Liver (tissue), 9 donors: Measurements from ENCODE around the gene OTOGL. TPM values are rescaled to one million over a fixed set of nuclear protein-coding genes. Genes with fewer than 3 reads are reported as not detected.
A peak's percentile ranks its signal among the peaks of the same experiment; 100 is the strongest.

Experiments used
- DNase-seq: peaks from one replicate; pipeline ENCODE4 v3.0.0-alpha.2; 2017; ENCODE audit warnings: low spot score
- H3K27ac ChIP-seq, 2 donors: one replicate each; pipeline ENCODE4 v1.7.0; 2013; ENCODE audit warnings: inconsistent platforms in 2 of 2, low read length in 2 of 2, control low read depth in 1 of 2, low read depth in 1 of 2, mild to moderate bottlenecking in 1 of 2
- H3K27me3 ChIP-seq, 4 donors: one replicate each; pipeline versions ENCODE4 v1.6.1 to v1.7.0; 2013; ENCODE audit warnings: low read length in 3 of 4, inconsistent platforms in 1 of 4, mild to moderate bottlenecking in 1 of 4, moderate library complexity in 1 of 4; ENCODE audit not compliant: control insufficient read depth in 4 of 4, insufficient read depth in 4 of 4
- H3K36me3 ChIP-seq, 4 donors: one replicate each; pipeline versions ENCODE4 v1.6.1 to v1.7.0; 2013; ENCODE audit warnings: low read length in 3 of 4, mild to moderate bottlenecking in 3 of 4, low read depth in 1 of 4, moderate library complexity in 1 of 4; ENCODE audit not compliant: control insufficient read depth in 4 of 4, insufficient read depth in 3 of 4
- H3K4me1 ChIP-seq, 4 donors: one replicate each; pipeline versions ENCODE4 v1.6.1 to v1.7.0; 2013; ENCODE audit warnings: low read length in 3 of 4, mild to moderate bottlenecking in 3 of 4, moderate library complexity in 1 of 4; ENCODE audit not compliant: control insufficient read depth in 4 of 4, insufficient read depth in 4 of 4
- H3K4me3 ChIP-seq, 3 donors: one replicate each; pipeline versions ENCODE4 v1.6.1 to v1.7.0; 2013; ENCODE audit warnings: low read length in 3 of 3, control low read depth in 1 of 3, low read depth in 1 of 3, mild to moderate bottlenecking in 1 of 3
- H3K9ac ChIP-seq, 2 donors: one replicate each; pipeline ENCODE4 v1.7.0; 2013; ENCODE audit warnings: low read length in 2 of 2, mild to moderate bottlenecking in 2 of 2, moderate library complexity in 2 of 2, control low read depth in 1 of 2, low read depth in 1 of 2
- H3K9me3 ChIP-seq, 4 donors: one replicate each; pipeline versions ENCODE4 v1.6.1 to v1.7.0; 2013; ENCODE audit warnings: low read length in 3 of 4; ENCODE audit not compliant: control insufficient read depth in 4 of 4
- ATF3 ChIP-seq: IDR thresholded peaks from 2 replicates; pipeline ENCODE4 v1.6.1; 2016; ENCODE audit warnings: antibody characterized with exemption
- CTCF ChIP-seq: fragments of 150-350 bp; IDR thresholded peaks from 2 replicates; pipeline ENCODE4 v1.5.1; 2017; ENCODE audit warnings: improper control_type of control experiment, low read depth, low read length; ENCODE audit not compliant: missing input control
- EGR1 ChIP-seq, 2 donors: IDR thresholded peaks; 2 replicates each; pipeline ENCODE4 v1.6.1; 2016 to 2018; ENCODE audit warnings: antibody characterized with exemption in 2 of 2, low read depth in 2 of 2
- FOXA2 ChIP-seq: IDR thresholded peaks from 2 replicates; pipeline ENCODE4 v1.6.1; 2016; ENCODE audit warnings: antibody characterized with exemption
- GABPA ChIP-seq, 2 donors: IDR thresholded peaks in 1 of 2; conservative IDR thresholded peaks in 1 of 2; 2 replicates each; pipeline ENCODE4 v1.6.1; 2016; ENCODE audit warnings: antibody characterized with exemption in 2 of 2, mild to moderate bottlenecking in 1 of 2, moderate library complexity in 1 of 2
- HNF4A ChIP-seq, 2 donors: conservative IDR thresholded peaks; 2 replicates each; pipeline ENCODE4 v1.6.1; 2016; ENCODE audit warnings: antibody characterized with exemption in 2 of 2, mild to moderate bottlenecking in 2 of 2
- HNF4G ChIP-seq: IDR thresholded peaks from 2 replicates; pipeline ENCODE4 v1.6.1; 2016; ENCODE audit warnings: antibody characterized with exemption
- JUND ChIP-seq, 2 donors: IDR thresholded peaks; 2 replicates each; pipeline ENCODE4 v1.6.1; 2016; ENCODE audit warnings: antibody characterized with exemption in 2 of 2
- NR2F2 ChIP-seq: IDR thresholded peaks from 2 replicates; pipeline ENCODE4 v1.6.1; 2016; ENCODE audit warnings: antibody characterized with exemption
- REST ChIP-seq: IDR thresholded peaks from 2 replicates; pipeline ENCODE4 v1.6.1; 2016; ENCODE audit warnings: antibody characterized with exemption, mild to moderate bottlenecking
- SP1 ChIP-seq: IDR thresholded peaks from 2 replicates; pipeline ENCODE4 v1.6.1; 2018; ENCODE audit warnings: antibody characterized with exemption, mild to moderate bottlenecking
- TAF1 ChIP-seq: conservative IDR thresholded peaks from 2 replicates; pipeline ENCODE4 v1.6.1; 2016; ENCODE audit warnings: antibody characterized with exemption, mild to moderate bottlenecking
- YY1 ChIP-seq: IDR thresholded peaks from 2 replicates; pipeline ENCODE4 v1.6.1; 2016; ENCODE audit warnings: antibody characterized with exemption, mild to moderate bottlenecking
- ZBTB33 ChIP-seq: IDR thresholded peaks from 2 replicates; pipeline ENCODE4 v1.6.1; 2016; ENCODE audit warnings: antibody characterized with exemption
- WGBS: extraction: QIAGEN DNeasy Blood & Tissue Kit; methylation state at CpG from one replicate; pipeline ENCODE4 v1.1.7; 2013; 5-methylcytosine and 5-hydroxymethylcytosine counted together
- polyA plus RNA-seq, 2 donors: library from polyadenylated mRNA; stranded (reverse) in 1 of 2; unstranded in 1 of 2; fragments of 200-250 nt in 1 of 2; fragments of >200 nt in 1 of 2; fragmentation: Nextera tagmentation in 1 of 2; extraction: Ambion mirVana in 1 of 2; gene quantifications; one replicate each; pipeline versions ENCODE4 v1.2.1 to v1.2.3, GENCODE V29; 2013 to 2015
- total RNA-seq, 2 donors: library from RNA; depleted of rRNA; stranded (reverse); fragments of >200 nt; gene quantifications; one replicate each; pipeline ENCODE4 v1.2.3, GENCODE V29; 2014
- donor health status: healthy.
- donor health status: healthy.
- donor health status: healthy.
- donor health status: healthy.
- donor health status: healthy.

The OTOGL gene
- total and polyA plus RNA-seq, 4 donors = 0.01 to 0.09 (median 0.08) TPM; not detected in 1

- no peak for TF ChIP-seq ZBTB33
- no peak for TF ChIP-seq JUND (IDR thresholded peaks at IDR 0.05)
Measured at GRCh38 chr12:80382254-80382653, 282.9 kb downstream of the OTOGL start (continued).

GRCh38 chr12:80400571-80400991 lies 301.2 kb downstream of the OTOGL start:
- Histone ChIP-seq H3K36me3 (no peaks in the 10 kb centered on the region), H3K27ac (no peak overlapping the region), H3K4me3 (peak overlapping the region in 1 of 3 donors; percentile 2), H3K9me3 (peaks cover 0 to 1% (median 0%) of the 10 kb centered on the region in 4 donors), H3K27me3 (peaks cover 0 to 2% (median 0%) of the 10 kb centered on the region in 4 donors), H3K9ac (no peak overlapping the region), H3K4me1 (no peaks in the 10 kb centered on the region)
- DNase-seq = no peak
- WGBS = 17% methylated on average over 20 of the region's 20 CpGs
- TF ChIP-seq HNF4A (conservative IDR thresholded peaks at IDR 0.05) (no peak), FOXA2 (no peak), TAF1 (no peak), YY1 (no peak), REST (no peak), ATF3 (no peak), CTCF (no peak), NR2F2 (no peak), EGR1 (IDR thresholded peaks at IDR 0.05; ENCODE audit: low read depth in 2 of 2) (no peak), SP1 (no peak), GABPA (IDR thresholded peaks at IDR 0.05 in 1 of 2, conservative IDR thresholded peaks at IDR 0.05 in 1 of 2) (no peak)

- Histone ChIP-seq H3K4me3 (no peak overlapping the region), H3K9me3 (peaks cover 0 to 1% (median 0%) of the 10 kb centered on the region in 4 donors), H3K4me1 (no peaks in the 10 kb centered on the region), H3K27ac (no peak overlapping the region), H3K36me3 (no peaks in the 10 kb centered on the region), H3K9ac (no peak overlapping the region), H3K27me3 (peaks cover 0 to 2% (median 0%) of the 10 kb centered on the region in 4 donors)
- WGBS = 75% methylated on average over 3 of the region's 3 CpGs
- DNase-seq = no peak
- TF ChIP-seq TAF1 (no peak), SP1 (no peak), EGR1 (IDR thresholded peaks at IDR 0.05; ENCODE audit: low read depth in 2 of 2) (no peak), HNF4G (no peak), JUND (IDR thresholded peaks at IDR 0.05) (no peak), REST (no peak), CTCF (no peak)
Measured at GRCh38 chr12:80401191-80401590, 301.9 kb downstream of the OTOGL start.
